ENCODE measurements around the gene GOLGA8M. TPM values are rescaled to one million over a fixed set of nuclear protein-coding genes. Genes with fewer than 3 reads are reported as not detected.
"Not testable (repeated sequence)": the region's sequence is repeated elsewhere in the genome, so short reads cannot be mapped to it uniquely, and the experiment has no call there.

Gene GOLGA8M
- total and polyA plus RNA-seq, 2 donors (not counting 1 experiment from before 2014, with no cell fraction given) = 0.17 to 1.2 TPM

GRCh38 chr15:28672122-28672521, 40.1 kb downstream of the GOLGA8M start:
- not testable (repeated sequence) for DNase-seq (ENCODE audit: low read depth in 2 of 2)

DNA sequence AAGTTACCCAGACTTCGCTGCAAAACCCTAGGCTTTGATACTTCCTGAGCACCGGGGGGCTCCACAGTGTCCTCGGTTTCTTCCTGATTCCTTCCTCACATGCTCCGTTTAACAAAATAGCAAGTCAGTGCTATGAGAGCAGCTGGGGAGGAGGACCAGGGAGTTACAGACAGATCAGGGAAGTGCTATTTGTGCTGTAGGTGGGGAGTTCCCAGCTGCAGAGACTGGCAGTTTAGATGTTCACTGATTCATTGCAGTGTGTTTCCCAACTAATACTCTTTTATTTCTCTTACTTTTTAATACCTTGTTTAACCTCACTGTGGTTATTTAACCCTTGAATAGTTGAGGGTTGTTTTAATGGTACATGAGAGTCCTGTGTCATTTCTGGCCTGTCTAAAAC, 45.8 kb downstream of the GOLGA8M start:
- not testable (repeated sequence) for H3K4me1 ChIP-seq (ENCODE audit: control insufficient read depth, extremely low read depth, insufficient read depth, low read length); DNase-seq (ENCODE audit: low read depth in 2 of 2); H3K9me3 ChIP-seq (ENCODE audit: control insufficient read depth, insufficient read depth, low read depth, low read length); H3K4me2 ChIP-seq (ENCODE audit: extremely low read depth, insufficient read depth, low read length); H3K36me3 ChIP-seq (ENCODE audit: control insufficient read depth, insufficient read depth, low read length); H3K79me2 ChIP-seq (ENCODE audit: control insufficient read depth, insufficient read depth, low read length); H3K9ac ChIP-seq (ENCODE audit: insufficient read depth, low read length); H3K27me3 ChIP-seq (ENCODE audit: control insufficient read depth, insufficient read depth, low read length); H4K20me1 ChIP-seq (ENCODE audit: control insufficient read depth, extremely low read depth, insufficient read depth, low read length); H3K27ac ChIP-seq (ENCODE audit: insufficient read depth, low read length); H2AFZ ChIP-seq (ENCODE audit: low read length); H3K4me3 ChIP-seq (replicated peaks in 1 of 4; ENCODE audit: control extremely low read depth in 1 of 4, insufficient read depth in 1 of 4, low read depth in 3 of 4, low read length in 4 of 4)

More at GRCh38 chr15:28672122-28672521, 40.1 kb downstream of the GOLGA8M start:
- not testable (repeated sequence) for H3K9me3 ChIP-seq (ENCODE audit: control insufficient read depth, insufficient read depth, low read depth, low read length); H4K20me1 ChIP-seq (ENCODE audit: control insufficient read depth, extremely low read depth, insufficient read depth, low read length); H3K36me3 ChIP-seq (ENCODE audit: control insufficient read depth, insufficient read depth, low read length); H3K4me1 ChIP-seq (ENCODE audit: control insufficient read depth, extremely low read depth, insufficient read depth, low read length); H3K4me3 ChIP-seq (replicated peaks in 1 of 4; ENCODE audit: control extremely low read depth in 1 of 4, insufficient read depth in 1 of 4, low read depth in 3 of 4, low read length in 4 of 4); H3K9ac ChIP-seq (ENCODE audit: insufficient read depth, low read length); H3K27ac ChIP-seq (ENCODE audit: insufficient read depth, low read length); H3K27me3 ChIP-seq (ENCODE audit: control insufficient read depth, insufficient read depth, low read length); H3K79me2 ChIP-seq (ENCODE audit: control insufficient read depth, insufficient read depth, low read length); H2AFZ ChIP-seq (ENCODE audit: low read length); H3K4me2 ChIP-seq (ENCODE audit: extremely low read depth, insufficient read depth, low read length)

DNA sequence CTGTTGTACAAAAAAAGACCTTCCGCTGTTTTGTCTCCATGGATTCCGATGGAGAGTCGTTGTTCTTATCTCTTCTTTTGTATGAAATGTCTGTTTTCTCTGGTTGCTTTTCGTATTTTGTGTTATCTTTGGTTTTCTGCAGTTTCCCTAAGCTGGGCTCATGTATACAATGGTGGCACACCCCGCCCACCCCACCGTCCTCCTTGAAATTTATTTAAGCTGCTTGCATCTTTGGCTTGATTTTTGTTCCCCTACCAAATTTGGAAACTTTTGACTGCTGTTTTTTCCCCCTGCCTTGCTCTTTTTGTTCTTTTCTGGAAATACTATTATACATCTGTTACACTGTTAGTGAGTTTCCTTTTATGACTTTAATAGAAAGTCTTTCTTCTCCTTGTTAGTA, 47.6 kb downstream of the GOLGA8M start:
- H3K27ac ChIP-seq (ENCODE audit: insufficient read depth, low read length); H3K4me1 ChIP-seq (ENCODE audit: control insufficient read depth, extremely low read depth, insufficient read depth, low read length); H3K36me3 ChIP-seq (ENCODE audit: control insufficient read depth, insufficient read depth, low read length); H3K9ac ChIP-seq (ENCODE audit: insufficient read depth, low read length); DNase-seq (ENCODE audit: low read depth in 2 of 2); H3K27me3 ChIP-seq (ENCODE audit: control insufficient read depth, insufficient read depth, low read length); H4K20me1 ChIP-seq (ENCODE audit: control insufficient read depth, extremely low read depth, insufficient read depth, low read length); H2AFZ ChIP-seq (ENCODE audit: low read length); H3K4me3 ChIP-seq (replicated peaks in 1 of 4; ENCODE audit: control extremely low read depth in 1 of 4, insufficient read depth in 1 of 4, low read depth in 3 of 4, low read length in 4 of 4); H3K9me3 ChIP-seq (ENCODE audit: control insufficient read depth, insufficient read depth, low read depth, low read length); H3K4me2 ChIP-seq (ENCODE audit: extremely low read depth, insufficient read depth, low read length); H3K79me2 ChIP-seq (ENCODE audit: control insufficient read depth, insufficient read depth, low read length): not testable (repeated sequence)

GRCh38 chr15:28663717-28664116, 48.5 kb downstream of the GOLGA8M start:
- H4K20me1 ChIP-seq (ENCODE audit: control insufficient read depth, extremely low read depth, insufficient read depth, low read length); H3K9ac ChIP-seq (ENCODE audit: insufficient read depth, low read length); H3K27me3 ChIP-seq (ENCODE audit: control insufficient read depth, insufficient read depth, low read length); H3K9me3 ChIP-seq (ENCODE audit: control insufficient read depth, insufficient read depth, low read depth, low read length); H2AFZ ChIP-seq (ENCODE audit: low read length); H3K4me3 ChIP-seq (replicated peaks in 1 of 4; ENCODE audit: control extremely low read depth in 1 of 4, insufficient read depth in 1 of 4, low read depth in 3 of 4, low read length in 4 of 4); H3K36me3 ChIP-seq (ENCODE audit: control insufficient read depth, insufficient read depth, low read length); H3K27ac ChIP-seq (ENCODE audit: insufficient read depth, low read length); H3K79me2 ChIP-seq (ENCODE audit: control insufficient read depth, insufficient read depth, low read length); DNase-seq (ENCODE audit: low read depth in 2 of 2); H3K4me2 ChIP-seq (ENCODE audit: extremely low read depth, insufficient read depth, low read length); H3K4me1 ChIP-seq (ENCODE audit: control insufficient read depth, extremely low read depth, insufficient read depth, low read length): not testable (repeated sequence)

DNA sequence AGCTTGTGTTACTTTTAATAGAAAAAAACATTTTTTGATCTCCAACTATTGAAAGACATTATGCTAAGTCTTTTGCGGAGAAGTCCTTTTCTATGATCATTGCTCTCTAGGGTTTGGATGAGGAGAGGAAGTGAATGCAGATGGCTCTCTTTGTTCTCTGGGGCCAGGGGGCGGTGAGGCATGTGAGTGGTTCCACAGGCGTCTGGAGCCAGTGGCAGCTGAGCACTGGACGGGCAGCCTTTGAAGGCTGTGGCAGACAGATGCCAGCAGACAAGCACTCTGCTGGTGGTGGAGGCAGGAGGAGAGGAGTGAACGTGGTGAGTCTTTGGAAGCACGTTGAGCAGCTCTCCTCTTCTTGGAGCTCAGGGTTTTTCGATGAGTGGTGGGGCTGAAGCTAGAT, 51.5 kb downstream of the GOLGA8M start:
- H3K27ac ChIP-seq (ENCODE audit: insufficient read depth, low read length); H2AFZ ChIP-seq (ENCODE audit: low read length); H3K27me3 ChIP-seq (ENCODE audit: control insufficient read depth, insufficient read depth, low read length); H3K4me1 ChIP-seq (ENCODE audit: control insufficient read depth, extremely low read depth, insufficient read depth, low read length); H3K9me3 ChIP-seq (ENCODE audit: control insufficient read depth, insufficient read depth, low read depth, low read length); H3K36me3 ChIP-seq (ENCODE audit: control insufficient read depth, insufficient read depth, low read length); H3K4me3 ChIP-seq (replicated peaks in 1 of 4; ENCODE audit: control extremely low read depth in 1 of 4, insufficient read depth in 1 of 4, low read depth in 3 of 4, low read length in 4 of 4); H4K20me1 ChIP-seq (ENCODE audit: control insufficient read depth, extremely low read depth, insufficient read depth, low read length); H3K79me2 ChIP-seq (ENCODE audit: control insufficient read depth, insufficient read depth, low read length); H3K9ac ChIP-seq (ENCODE audit: insufficient read depth, low read length); DNase-seq (ENCODE audit: low read depth in 2 of 2); H3K4me2 ChIP-seq (ENCODE audit: extremely low read depth, insufficient read depth, low read length): not testable (repeated sequence)

DNA sequence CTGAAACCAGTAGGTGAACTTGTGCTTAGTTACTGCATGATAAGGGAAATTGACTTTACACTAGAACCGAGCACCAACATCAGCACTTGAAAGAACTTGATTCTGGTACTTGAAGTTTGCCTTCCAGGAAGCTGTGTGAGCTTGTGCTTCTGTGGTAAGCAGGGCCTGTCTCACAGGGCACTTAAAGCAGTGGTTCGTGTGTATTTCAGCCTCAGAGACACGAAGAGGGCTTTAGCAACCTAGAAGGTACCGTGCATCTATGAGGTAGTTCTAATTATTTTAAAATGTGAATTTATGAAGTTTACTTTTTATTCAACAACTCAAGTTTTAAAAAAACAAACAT, 56.2 kb downstream of the GOLGA8M start:
- H3K4me3 ChIP-seq (replicated peaks in 1 of 4; ENCODE audit: control extremely low read depth in 1 of 4, insufficient read depth in 1 of 4, low read depth in 3 of 4, low read length in 4 of 4); H3K27me3 ChIP-seq (ENCODE audit: control insufficient read depth, insufficient read depth, low read length); H3K27ac ChIP-seq (ENCODE audit: insufficient read depth, low read length); H3K9me3 ChIP-seq (ENCODE audit: control insufficient read depth, insufficient read depth, low read depth, low read length); H3K79me2 ChIP-seq (ENCODE audit: control insufficient read depth, insufficient read depth, low read length); DNase-seq (ENCODE audit: low read depth in 2 of 2); H2AFZ ChIP-seq (ENCODE audit: low read length); H3K9ac ChIP-seq (ENCODE audit: insufficient read depth, low read length); H3K4me1 ChIP-seq (ENCODE audit: control insufficient read depth, extremely low read depth, insufficient read depth, low read length); H4K20me1 ChIP-seq (ENCODE audit: control insufficient read depth, extremely low read depth, insufficient read depth, low read length); H3K36me3 ChIP-seq (ENCODE audit: control insufficient read depth, insufficient read depth, low read length); H3K4me2 ChIP-seq (ENCODE audit: extremely low read depth, insufficient read depth, low read length): not testable (repeated sequence)

- not testable (repeated sequence) for H2AFZ ChIP-seq (ENCODE audit: low read length); H4K20me1 ChIP-seq (ENCODE audit: control insufficient read depth, extremely low read depth, insufficient read depth, low read length); H3K27ac ChIP-seq (ENCODE audit: insufficient read depth, low read length); H3K27me3 ChIP-seq (ENCODE audit: control insufficient read depth, insufficient read depth, low read length); DNase-seq (ENCODE audit: low read depth in 2 of 2); H3K9me3 ChIP-seq (ENCODE audit: control insufficient read depth, insufficient read depth, low read depth, low read length); H3K79me2 ChIP-seq (ENCODE audit: control insufficient read depth, insufficient read depth, low read length); H3K4me2 ChIP-seq (ENCODE audit: extremely low read depth, insufficient read depth, low read length); H3K9ac ChIP-seq (ENCODE audit: insufficient read depth, low read length); H3K36me3 ChIP-seq (ENCODE audit: control insufficient read depth, insufficient read depth, low read length); H3K4me1 ChIP-seq (ENCODE audit: control insufficient read depth, extremely low read depth, insufficient read depth, low read length); H3K4me3 ChIP-seq (replicated peaks in 1 of 4; ENCODE audit: control extremely low read depth in 1 of 4, insufficient read depth in 1 of 4, low read depth in 3 of 4, low read length in 4 of 4)
Observed at GRCh38 chr15:28655329-28656017, 56.7 kb downstream of the GOLGA8M start.

All from fibroblast of lung (primary cell).